GM19099 (cell line): ENCODE measurements around the gene FUT7.

Experiments
- POLR2A ChIP-seq: IDR thresholded peaks from 3 replicates; pipeline ENCODE4 v1.6.1; 2011; ENCODE audit warnings: low read depth; ENCODE audit not compliant: insufficient read length; ENCODE audit errors: extremely low read depth

The FUT7 gene

GRCh38 chr9:136983167-136983566 is 48.7 kb downstream of the FUT7 start:
- TF ChIP-seq POLR2A, result no peak

DNA sequence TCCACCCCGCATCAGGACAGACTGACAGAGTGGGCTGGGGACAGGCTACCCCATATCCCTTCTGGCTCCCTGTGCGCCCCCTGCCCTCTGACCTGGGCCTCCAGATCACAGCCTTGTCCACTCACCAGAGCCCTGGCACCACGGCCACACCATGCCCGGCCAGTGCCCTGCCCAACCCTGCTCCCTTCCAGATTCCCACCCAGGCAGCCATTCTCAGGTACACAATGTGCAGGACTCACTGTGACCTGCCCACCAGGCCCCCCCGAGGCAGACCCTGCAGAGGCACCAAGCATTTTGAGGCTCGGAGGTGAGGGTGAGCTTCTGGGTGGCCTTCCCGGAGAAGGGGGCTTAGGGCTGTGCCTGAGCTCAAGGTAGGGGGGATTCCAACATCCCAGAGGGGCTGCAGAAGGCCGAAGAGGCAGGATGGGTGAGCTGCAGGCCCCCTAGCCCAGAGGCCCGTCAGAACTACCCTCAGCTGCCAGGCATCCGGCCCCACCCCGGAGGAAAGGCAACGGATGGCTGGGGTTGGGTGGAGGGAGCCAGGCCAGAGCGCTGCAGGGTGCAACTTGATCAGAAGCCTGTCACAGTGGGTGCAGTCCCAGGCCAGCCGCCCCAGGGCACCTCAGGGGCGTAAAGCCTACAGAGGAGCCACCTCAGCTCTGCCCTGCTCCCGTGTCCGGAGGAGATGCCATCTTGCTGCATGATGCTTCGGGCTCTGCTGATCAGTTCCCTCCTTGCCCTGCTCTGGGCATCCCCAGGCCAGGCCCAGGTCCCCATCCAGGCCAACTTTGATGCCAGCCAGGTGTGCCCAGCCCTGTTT is 49.4 kb downstream of the FUT7 start, which contains the start of gene LCNL1:
Gene LCNL1 (plus strand): TSS at position 762 of the 820 bp plus-strand sequence. CDS start 594 bp downstream, outside the sequence.
- no peak for TF ChIP-seq POLR2A

DNA sequence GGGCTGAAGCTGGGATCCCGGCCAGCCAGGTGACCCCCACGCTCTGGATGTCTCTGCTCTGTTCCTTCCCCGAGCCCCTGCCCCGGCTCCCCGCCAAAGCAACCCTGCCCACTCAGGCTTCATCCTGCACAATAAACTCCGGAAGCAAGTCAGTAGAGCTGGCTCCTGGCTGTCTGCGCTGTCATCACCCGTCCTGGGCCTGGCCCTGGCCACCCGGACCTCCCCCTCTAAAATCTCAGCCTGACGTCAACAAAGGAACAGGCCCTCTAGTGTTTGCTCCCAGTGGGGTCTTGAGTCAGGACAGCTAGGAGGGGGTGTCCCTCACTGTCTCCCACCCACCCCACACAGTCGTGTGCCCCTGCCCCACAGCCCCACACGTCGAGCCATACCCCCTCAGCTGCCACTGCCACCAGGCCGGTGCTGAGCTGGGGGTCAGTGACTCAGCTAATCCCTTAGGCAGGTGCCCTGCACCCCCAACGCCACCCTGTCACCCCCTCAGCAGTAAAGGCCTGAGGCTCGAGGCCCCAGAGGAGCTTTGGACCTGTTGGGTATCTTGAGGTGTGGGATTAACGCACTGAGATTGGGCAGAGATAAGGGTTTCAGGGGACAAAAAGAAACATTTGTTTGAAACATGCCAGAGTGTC is 50.2 kb downstream of the FUT7 start:
- TF ChIP-seq POLR2A, result no peak

GRCh38 chr9:136980669-136981478 is 51.0 kb downstream of the FUT7 start:
- TF ChIP-seq POLR2A, result no peak
